ENCODE measurements around the gene OR4K15.

Gene OR4K15

GRCh38 chr14:19993438-19993837, 18.0 kb downstream of the OR4K15 start:
- no peak overlapping the region for H3K4me3 ChIP-seq (ENCODE audit: low read depth, low read length)
- no peak for TF ChIP-seq CTCF (IDR thresholded peaks at IDR 0.05; ENCODE audit: low read depth, low read length, missing control alignments)
- no peak for DNase-seq (ENCODE audit: low read depth)

GRCh38 chr14:20001863-20002262, 26.5 kb downstream of the OR4K15 start, which contains the start of gene OR4Q2:
TSS of gene OR4Q2 (plus strand) at chr14:20002163.
- DNase-seq (ENCODE audit: low read depth) = no peak
- no peak within 1 kb of the TSS for H3K4me3 ChIP-seq (ENCODE audit: low read depth, low read length)
- TF ChIP-seq CTCF (IDR thresholded peaks at IDR 0.05; ENCODE audit: low read depth, low read length, missing control alignments) = no peak

GRCh38 chr14:20002319-20002718, 26.9 kb downstream of the OR4K15 start:
- H3K4me3 ChIP-seq (ENCODE audit: low read depth, low read length) = no peak overlapping the region
- no peak for DNase-seq (ENCODE audit: low read depth)
- no peak for TF ChIP-seq CTCF (IDR thresholded peaks at IDR 0.05; ENCODE audit: low read depth, low read length, missing control alignments)

GRCh38 chr14:20008156-20008555, 32.8 kb downstream of the OR4K15 start:
- no peak overlapping the region for H3K4me3 ChIP-seq (ENCODE audit: low read depth, low read length)
- TF ChIP-seq CTCF (IDR thresholded peaks at IDR 0.05; ENCODE audit: low read depth, low read length, missing control alignments) = no peak
- DNase-seq (ENCODE audit: low read depth) = no peak

GRCh38 chr14:20019257-20019865, 44.0 kb downstream of the OR4K15 start, which contains the start of gene OR4K14:
TSS of gene OR4K14 (minus strand) at chr14:20019307. CDS start at chr14:20015193, 4,114 bp downstream.
- no peak for DNase-seq (ENCODE audit: low read depth)
- no peak for TF ChIP-seq CTCF (IDR thresholded peaks at IDR 0.05; ENCODE audit: low read depth, low read length, missing control alignments)
- no peak within 1 kb of the TSS for H3K4me3 ChIP-seq (ENCODE audit: low read depth, low read length)

All from GM12864 (cell line).